Activated CD4-positive, alpha-beta T cell treated with anti-CD3 and anti-CD28 coated beads, Interleukin-2, amount 10 ng/mL, durations not matched to agents 7 days and 5 days (primary cell): Measurements from ENCODE around the gene MON1A. TPM values are rescaled to one million over a fixed set of nuclear protein-coding genes. Genes with fewer than 3 reads are reported as not detected.
A peak's percentile ranks its signal among the peaks of the same experiment; 100 is the strongest.
"Not testable (repeated sequence)": the region's sequence is repeated elsewhere in the genome, so short reads cannot be mapped to it uniquely, and the experiment has no call there.

Source experiments
- CTCF ChIA-PET: fragments of 350-600 bp; sonication (Branson Sonifier 250); formaldehyde crosslinking; loops from one replicate; lab custom pipeline; 2021; ENCODE audit warnings: antibody characterized with exemption; lab: Charles Lee
- POLR2A ChIA-PET: fragments of 350-600 bp; sonication (Branson Sonifier 250); formaldehyde crosslinking; loops from one replicate; lab custom pipeline; 2021; ENCODE audit warnings: antibody characterized with exemption; lab: Charles Lee
- DNase-seq: peaks from one replicate; pipeline ENCODE4 v3.0.0-alpha.2; 2020
- H3K27ac Mint-ChIP-seq: one replicate; pipeline ENCODE4 v1.8.0; 2021; ENCODE audit warnings: mild to moderate bottlenecking, moderate library complexity, mixed read lengths
- H3K27me3 Mint-ChIP-seq: one replicate; pipeline ENCODE4 v1.8.0; 2021; ENCODE audit warnings: mixed read lengths
- H3K36me3 Mint-ChIP-seq: one replicate; pipeline ENCODE4 v1.8.0; 2021; ENCODE audit warnings: low read depth, mixed read lengths
- H3K4me1 Mint-ChIP-seq: one replicate; pipeline ENCODE4 v1.8.0; 2021; ENCODE audit warnings: mixed read lengths
- H3K4me3 Mint-ChIP-seq: one replicate; pipeline ENCODE4 v1.8.0; 2021; ENCODE audit warnings: mild to moderate bottlenecking, moderate library complexity, mixed read lengths
- H3K9me3 Mint-ChIP-seq: one replicate; pipeline ENCODE4 v1.8.0; 2021; ENCODE audit warnings: mixed read lengths
- total RNA-seq, 2 experiments: library from RNA; stranded (reverse); gene quantifications; one replicate each; pipeline ENCODE4 v1.2.3, GENCODE V29; 2021

MON1A gene
- total RNA-seq, 2 experiments from 2014 or later, result 12.8 to 14.1 TPM

- peaks cover 8% of the 10 kb centered on the region for H3K36me3 Mint-ChIP-seq
- CTCF ChIA-PET, result interaction anchor here (1.2 kb wide), 1 partner anchor 12 kb away, joined by 4 read pairs; no protein-coding TSS in a partner anchor
- POLR2A ChIA-PET, result no interaction called here
Measured at GRCh38 chr3:49937090-49937489, 7.5 kb upstream of the MON1A start.

GRCh38 chr3:49932281-49932680 lies 2.7 kb upstream of the MON1A start:
- H3K27me3 Mint-ChIP-seq, H3K4me3 Mint-ChIP-seq, DNase-seq, H3K9me3 Mint-ChIP-seq, H3K27ac Mint-ChIP-seq, H3K36me3 Mint-ChIP-seq, POLR2A ChIA-PET: not testable (repeated sequence)
- H3K4me1 Mint-ChIP-seq, result peaks cover 26% of the 10 kb centered on the region
- CTCF ChIA-PET, result interaction anchor here (0.7 to 1.1 kb wide), 2 partner anchors 8 to 30 kb away, joined by 3 read pairs; no protein-coding TSS in a partner anchor

More at GRCh38 chr3:49937090-49937489, 7.5 kb upstream of the MON1A start:
- no peaks in the 10 kb centered on the region for H3K27me3 Mint-ChIP-seq
- no peaks in the 10 kb centered on the region for H3K9me3 Mint-ChIP-seq
- no peak for DNase-seq
- H3K4me1 Mint-ChIP-seq, result peaks cover 18% of the 10 kb centered on the region
- H3K4me3 Mint-ChIP-seq, result no peak overlapping the region
- H3K27ac Mint-ChIP-seq, result no peak overlapping the region

GRCh38 chr3:49930922-49931321 lies 1.3 kb upstream of the MON1A start:
- H3K27me3 Mint-ChIP-seq, result no peaks in the 10 kb centered on the region
- H3K27ac Mint-ChIP-seq, result peak overlapping the region; percentile 43
- DNase-seq, result no peak
- H3K9me3 Mint-ChIP-seq, result no peaks in the 10 kb centered on the region
- H3K36me3 Mint-ChIP-seq, result no peaks in the 10 kb centered on the region
- H3K4me3 Mint-ChIP-seq, result no peak overlapping the region
- peaks cover 29% of the 10 kb centered on the region for H3K4me1 Mint-ChIP-seq
- ChIA-PET CTCF (interaction anchor here (1.1 to 1.5 kb wide), 2 partner anchors 9 to 23 kb away, joined by 3 to 6 read pairs; partner anchors contain the start of gene RBM6), POLR2A (no interaction called here)

- Mint-ChIP-seq H3K27me3 (no peaks in the 10 kb centered on the region), H3K4me3 (peak overlapping the region; percentile 81), H3K27ac (peak overlapping the region; percentile 83), H3K4me1 (peaks cover 31% of the 10 kb centered on the region), H3K9me3 (no peaks in the 10 kb centered on the region), H3K36me3 (no peaks in the 10 kb centered on the region)
- DNase-seq, result no peak
- POLR2A ChIA-PET, result no interaction called here
- CTCF ChIA-PET, result interaction anchor here (1.0 to 1.7 kb wide), 8 partner anchors 9 to 127 kb away, joined by 3 to 8 read pairs (median 4); partner anchors contain the start of genes INKA1 and RBM6
Measured at GRCh38 chr3:49930168-49930690, 618 bp upstream of the MON1A start.

GRCh38 chr3:49928481-49929017 lies 1.1 kb downstream of the MON1A start:
- Mint-ChIP-seq H3K36me3 (peaks cover 2% of the 10 kb centered on the region), H3K27ac (peak overlapping the region; percentile 79), H3K4me3 (peak overlapping the region; percentile 81), H3K27me3 (no peaks in the 10 kb centered on the region), H3K4me1 (peaks cover 31% of the 10 kb centered on the region), H3K9me3 (no peaks in the 10 kb centered on the region)
- no peak for DNase-seq
- CTCF ChIA-PET, result interaction anchor here (0.6 to 1.7 kb wide), 7 partner anchors 10 to 126 kb away, joined by 3 to 8 read pairs (median 4); partner anchors contain the start of genes INKA1 and RBM6
- POLR2A ChIA-PET, result interaction anchor here (0.6 kb wide), 1 partner anchor 9 kb away, joined by 3 read pairs; no protein-coding TSS in a partner anchor

- POLR2A ChIA-PET, result interaction anchor here (0.6 kb wide), 3 partner anchors 8 to 28 kb away, joined by 3 to 4 read pairs (median 3); no protein-coding TSS in a partner anchor
- no peak for DNase-seq
Measured at GRCh38 chr3:49927798-49928197, 1.8 kb downstream of the MON1A start.

GRCh38 chr3:49926117-49926728 lies 3.4 kb downstream of the MON1A start:
- H3K4me1 Mint-ChIP-seq, result peaks cover 30% of the 10 kb centered on the region
- peaks cover 2% of the 10 kb centered on the region for H3K36me3 Mint-ChIP-seq
- no peak for DNase-seq
- ChIA-PET CTCF (no interaction called here), POLR2A (no interaction called here)
- H3K4me3 Mint-ChIP-seq, result no peak overlapping the region
- peak overlapping the region; percentile 22 for H3K27ac Mint-ChIP-seq
- H3K27me3 Mint-ChIP-seq, result no peaks in the 10 kb centered on the region
- no peaks in the 10 kb centered on the region for H3K9me3 Mint-ChIP-seq

More at GRCh38 chr3:49927798-49928197, 1.8 kb downstream of the MON1A start:
- no peak overlapping the region for H3K27ac Mint-ChIP-seq
- peaks cover 31% of the 10 kb centered on the region for H3K4me1 Mint-ChIP-seq
- no peaks in the 10 kb centered on the region for H3K27me3 Mint-ChIP-seq
- H3K9me3 Mint-ChIP-seq, result no peaks in the 10 kb centered on the region
- CTCF ChIA-PET, result interaction anchor here (1.2 kb wide), 1 partner anchor 13 kb away, joined by 3 read pairs; no protein-coding TSS in a partner anchor
- peak overlapping the region; percentile 81 for H3K4me3 Mint-ChIP-seq
- H3K36me3 Mint-ChIP-seq, result peaks cover 2% of the 10 kb centered on the region

GRCh38 chr3:49925485-49925884 lies 4.1 kb downstream of the MON1A start:
- Mint-ChIP-seq H3K4me1 (peaks cover 24% of the 10 kb centered on the region), H3K36me3 (peaks cover 2% of the 10 kb centered on the region), H3K4me3 (no peak overlapping the region), H3K27me3 (no peaks in the 10 kb centered on the region), H3K9me3 (no peaks in the 10 kb centered on the region), H3K27ac (no peak overlapping the region)
- POLR2A ChIA-PET, result no interaction called here
- CTCF ChIA-PET, result interaction anchor here (1.1 to 1.4 kb wide), 2 partner anchors 15 to 20 kb away, joined by 3 read pairs; partner anchors contain the start of gene RBM6
- no peak for DNase-seq

GRCh38 chr3:49924683-49925082 lies 4.9 kb downstream of the MON1A start:
- H3K27me3 Mint-ChIP-seq, result no peaks in the 10 kb centered on the region

GRCh38 chr3:49917806-49918590 lies 11.6 kb downstream of the MON1A start:
- H3K27ac Mint-ChIP-seq, H3K4me3 Mint-ChIP-seq, H3K27me3 Mint-ChIP-seq, H3K9me3 Mint-ChIP-seq, H3K36me3 Mint-ChIP-seq, DNase-seq, H3K4me1 Mint-ChIP-seq: not testable (repeated sequence)
- ChIA-PET POLR2A (interaction anchor here (0.7 kb wide), 1 partner anchor 10 kb away, joined by 3 read pairs; no protein-coding TSS in a partner anchor), CTCF (interaction anchor here (0.7 to 3.6 kb wide), 3 partner anchors 9 to 33 kb away, joined by 3 to 12 read pairs (median 3); no protein-coding TSS in a partner anchor)

More at GRCh38 chr3:49924683-49925082, 4.9 kb downstream of the MON1A start:
- H3K36me3 Mint-ChIP-seq, result peaks cover 2% of the 10 kb centered on the region
- ChIA-PET CTCF (interaction anchor here (0.6 to 1.4 kb wide), 4 partner anchors 8 to 1514 kb away, joined by 3 read pairs; partner anchors contain the start of gene RBM6), POLR2A (no interaction called here)
- peaks cover 19% of the 10 kb centered on the region for H3K4me1 Mint-ChIP-seq
- no peak for DNase-seq
- no peak overlapping the region for H3K4me3 Mint-ChIP-seq
- no peaks in the 10 kb centered on the region for H3K9me3 Mint-ChIP-seq
- H3K27ac Mint-ChIP-seq, result no peak overlapping the region

GRCh38 chr3:49916686-49917085 lies 12.9 kb downstream of the MON1A start:
- H3K4me3 Mint-ChIP-seq, result no peak overlapping the region

GRCh38 chr3:49914906-49915305 lies 14.7 kb downstream of the MON1A start:
- Mint-ChIP-seq H3K4me1 (peaks cover 8% of the 10 kb centered on the region), H3K36me3 (peaks cover 15% of the 10 kb centered on the region), H3K27me3 (no peaks in the 10 kb centered on the region), H3K27ac (no peak overlapping the region), H3K9me3 (no peaks in the 10 kb centered on the region), H3K4me3 (no peak overlapping the region)
- DNase-seq, result no peak
- ChIA-PET POLR2A (no interaction called here), CTCF (interaction anchor here (0.5 to 2.4 kb wide), 4 partner anchors 9 to 60 kb away, joined by 3 to 6 read pairs (median 3); no protein-coding TSS in a partner anchor)

More at GRCh38 chr3:49916686-49917085, 12.9 kb downstream of the MON1A start:
- Mint-ChIP-seq H3K27me3 (no peaks in the 10 kb centered on the region), H3K27ac (no peak overlapping the region), H3K36me3 (peaks cover 12% of the 10 kb centered on the region), H3K4me1 (peaks cover 8% of the 10 kb centered on the region), H3K9me3 (no peaks in the 10 kb centered on the region)
- ChIA-PET POLR2A (no interaction called here), CTCF (interaction anchor here (3.6 kb wide), 1 partner anchor 9 kb away, joined by 12 read pairs; no protein-coding TSS in a partner anchor)
- no peak for DNase-seq
